HG03064 (cell line): ENCODE data around the gene HMX2.

Experiments
- ATAC-seq: cut with Tn5 transposase; IDR thresholded peaks from one replicate; pipeline ENCODE4 v1.9.1; 2021; ENCODE audit warnings: low read depth; ENCODE audit not compliant: unreplicated experiment

HMX2 gene

DNA sequence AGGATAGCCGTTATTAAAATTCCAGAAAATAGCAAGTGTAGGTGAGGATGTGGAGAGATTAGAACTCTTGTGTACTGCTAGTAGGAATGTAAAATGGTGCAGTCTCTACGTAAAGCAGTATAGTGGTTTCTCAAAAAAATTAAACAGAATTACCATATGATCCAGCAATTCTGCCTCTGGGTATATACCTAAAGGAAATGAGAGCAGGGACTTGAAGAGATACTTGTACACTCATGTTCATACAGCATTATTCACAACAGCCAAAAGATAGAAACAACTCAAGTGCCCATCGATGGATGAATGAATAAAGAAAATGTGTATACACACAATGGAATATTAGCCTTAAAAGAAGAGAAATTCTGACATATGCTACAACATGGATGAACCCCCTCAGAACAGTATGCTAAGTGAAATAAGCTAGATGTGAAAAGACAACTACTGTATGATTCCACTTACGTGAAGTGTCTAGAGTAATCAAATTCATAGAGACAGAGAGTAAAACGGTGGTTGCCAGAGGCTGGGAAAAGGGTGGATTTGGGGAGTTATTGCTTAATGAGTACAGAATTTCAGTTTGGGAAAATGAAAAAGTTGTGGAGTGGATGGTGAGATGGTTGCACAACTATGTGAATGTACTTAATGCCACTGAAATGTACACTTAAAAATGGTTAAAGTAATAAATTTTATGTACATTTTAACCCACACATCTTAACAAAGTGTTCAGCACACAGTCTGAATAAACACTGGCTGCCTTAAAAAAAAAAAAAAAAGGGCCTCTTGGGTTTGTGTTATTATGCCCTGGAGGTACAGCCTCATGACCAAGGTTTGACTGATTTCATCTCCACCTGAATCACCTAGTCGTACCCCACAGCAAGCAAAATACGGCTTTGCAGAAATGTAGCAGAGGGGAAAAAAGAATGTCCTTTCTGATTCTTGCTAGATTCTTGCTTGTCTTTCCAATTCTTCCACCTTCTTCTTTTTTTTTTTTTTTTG lies 32.5 kb downstream of the HMX2 start:
- ATAC-seq: no peak

DNA sequence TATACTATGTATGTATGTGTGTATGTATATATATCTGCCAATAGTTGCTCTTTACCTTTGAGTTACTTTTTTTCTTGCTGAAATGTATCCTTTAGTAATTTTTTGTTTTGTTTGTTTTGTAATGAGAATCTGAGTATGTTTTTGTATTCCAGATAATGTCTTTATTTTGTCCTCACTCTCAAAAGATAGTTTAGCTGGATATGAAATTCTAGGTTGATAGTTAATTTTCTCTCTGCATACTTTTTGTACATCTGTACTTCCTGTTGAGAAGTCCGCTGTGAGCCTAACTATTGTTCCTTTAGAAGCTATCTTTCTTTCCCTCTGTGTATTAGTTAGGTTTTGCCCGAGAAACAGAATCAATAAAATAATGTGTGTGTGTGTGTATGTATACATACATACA lies 35.8 kb downstream of the HMX2 start:
- ATAC-seq: no peak

DNA sequence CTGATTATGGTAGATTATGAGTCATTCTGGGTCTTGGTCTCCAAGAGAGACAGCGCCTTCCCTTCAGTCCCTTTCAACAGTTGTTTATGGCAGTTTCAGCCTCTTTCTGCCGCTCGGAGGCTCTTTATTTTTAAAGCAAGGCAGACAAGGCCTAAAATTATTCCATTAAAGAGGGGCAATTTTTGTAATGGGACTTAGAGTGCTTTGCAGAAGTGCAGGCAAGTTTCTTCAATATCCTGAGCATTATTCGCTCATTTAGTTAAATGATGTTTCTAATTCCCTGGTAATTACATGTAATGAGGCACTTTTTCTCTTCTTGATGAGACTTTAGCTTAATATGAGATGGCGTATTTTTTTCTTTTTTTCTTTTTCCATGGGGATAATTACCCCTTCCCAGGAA lies 39.8 kb downstream of the HMX2 start:
- no peak for ATAC-seq

DNA sequence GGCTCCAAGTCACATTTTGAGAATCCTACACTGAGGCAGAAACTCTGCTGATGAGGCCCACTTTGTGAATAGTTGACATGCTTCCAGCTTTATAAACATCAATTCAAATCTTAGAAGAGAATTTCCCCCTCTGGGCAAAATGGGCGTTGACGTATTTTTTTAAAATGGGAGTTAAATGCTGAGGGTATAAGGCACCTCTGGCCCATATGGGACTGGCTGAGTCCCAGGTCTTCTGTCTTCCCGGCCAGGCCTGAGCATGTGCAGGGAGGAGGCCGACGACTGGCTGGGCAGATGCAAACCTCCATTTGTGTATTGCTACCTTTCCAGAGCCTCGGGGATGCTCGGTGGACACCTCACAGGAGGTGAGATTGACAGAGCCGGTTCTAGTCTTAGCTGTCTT lies 44.0 kb downstream of the HMX2 start:
- no peak for ATAC-seq

DNA sequence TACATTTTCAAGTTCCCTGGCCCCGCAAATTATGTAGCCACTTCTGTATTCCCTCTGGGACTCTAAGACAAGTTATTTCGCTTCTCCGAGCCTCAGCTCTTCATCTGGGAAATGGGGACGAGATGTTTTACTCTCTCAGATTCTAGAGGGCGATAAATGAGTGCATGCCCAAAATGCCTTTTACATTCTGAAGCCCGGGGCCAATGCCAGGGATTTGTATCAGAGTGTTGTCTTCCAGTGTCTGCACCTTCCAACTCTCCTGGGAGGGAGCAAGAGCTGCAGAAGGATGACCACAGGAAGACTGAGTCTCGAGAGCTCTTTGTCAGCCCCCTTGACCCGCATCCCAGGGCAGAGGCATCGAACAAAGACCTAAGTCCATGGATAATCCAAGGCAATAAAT lies 46.1 kb downstream of the HMX2 start:
- ATAC-seq: no peak
